ENCODE measurements around the gene ATXN8OS.
"Not testable (repeated sequence)": the region's sequence is repeated elsewhere in the genome, so short reads cannot be mapped to it uniquely, and the experiment has no call there.

The ATXN8OS gene

DNA sequence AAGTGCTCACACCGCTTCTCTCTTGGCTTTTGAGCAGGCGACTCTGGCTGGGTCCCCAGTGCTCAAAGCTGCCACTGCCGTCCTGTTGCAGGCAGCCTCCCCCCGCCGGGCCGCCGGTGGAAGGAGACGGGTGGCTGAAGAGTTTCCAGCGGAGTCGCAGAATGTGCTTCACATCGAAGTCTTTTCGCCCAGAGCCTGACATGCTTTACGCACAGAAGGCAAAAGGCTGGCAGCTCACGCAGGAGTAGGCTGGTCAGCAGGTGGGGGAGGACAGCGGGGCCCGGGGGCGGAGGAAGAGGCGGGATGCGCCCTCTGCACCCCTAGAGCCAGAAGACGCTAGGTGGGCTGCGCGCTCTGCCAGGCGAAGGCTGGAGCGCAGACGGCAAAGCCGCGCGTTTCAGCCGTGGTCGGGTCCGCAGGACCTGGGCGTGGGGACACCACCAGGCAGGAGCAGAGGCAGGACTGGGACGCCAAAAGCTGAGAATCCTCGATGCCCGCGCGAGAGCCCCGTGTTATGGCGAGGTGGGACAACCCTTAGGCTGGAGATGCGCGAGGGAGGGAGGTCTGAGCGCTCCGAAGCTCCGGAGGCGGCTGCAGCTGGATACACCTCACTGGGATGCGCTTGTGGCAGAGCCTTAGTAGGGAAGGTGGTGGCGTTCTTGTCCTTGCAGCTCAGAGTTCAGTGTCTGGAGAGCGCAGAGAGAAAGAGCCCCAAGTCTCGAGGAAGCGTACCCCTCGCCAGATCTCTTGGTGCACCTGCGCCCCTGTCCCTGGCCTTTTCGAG is at the start of gene ATXN8OS:
TSS of gene ATXN8OS (plus strand) at position 329 of the 784 bp plus-strand sequence.
- DNase-seq = no peak

GRCh38 chr13:70080012-70080411 is 27.6 kb upstream of the ATXN8OS start:
- DNase-seq = no peak

GRCh38 chr13:70087247-70087646 is 20.4 kb upstream of the ATXN8OS start:
- no peak for DNase-seq

- DNase-seq = no peak
Measured at GRCh38 chr13:70088926-70089325, 18.7 kb upstream of the ATXN8OS start.

DNA sequence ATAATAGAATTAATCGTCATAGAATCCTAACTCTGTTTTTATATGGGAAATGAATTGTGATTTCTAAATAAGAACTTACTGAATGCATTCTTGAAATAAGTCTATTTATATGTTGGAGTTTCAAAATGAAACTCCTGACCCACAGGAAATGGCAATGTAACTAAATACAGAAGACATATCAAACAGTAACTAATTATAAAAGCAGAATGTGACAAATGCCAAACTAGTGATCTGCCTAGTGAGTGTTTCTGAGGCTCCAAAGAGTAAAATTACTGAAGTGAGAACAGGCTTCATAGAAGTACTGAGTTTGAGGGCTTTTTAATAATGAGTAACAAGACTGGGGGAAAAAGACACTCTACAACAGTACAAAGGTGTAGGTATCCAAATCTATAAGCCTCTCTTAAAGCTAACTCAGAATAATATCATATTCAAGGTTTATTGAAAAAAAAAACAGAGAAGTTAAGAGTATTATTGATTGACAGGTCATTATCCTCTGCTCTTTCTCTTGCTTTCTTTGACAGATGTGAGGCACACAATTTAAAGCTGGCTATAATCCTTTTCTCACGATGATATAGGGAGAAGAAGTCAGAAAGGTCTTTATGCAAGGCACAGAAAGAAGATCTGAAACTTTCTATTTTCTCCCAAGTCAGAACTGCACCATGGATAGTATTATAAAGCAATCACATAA is 17.4 kb upstream of the ATXN8OS start:
- DNase-seq = no peak

GRCh38 chr13:70098669-70099068 is 9.0 kb upstream of the ATXN8OS start:
- no peak for DNase-seq

DNA sequence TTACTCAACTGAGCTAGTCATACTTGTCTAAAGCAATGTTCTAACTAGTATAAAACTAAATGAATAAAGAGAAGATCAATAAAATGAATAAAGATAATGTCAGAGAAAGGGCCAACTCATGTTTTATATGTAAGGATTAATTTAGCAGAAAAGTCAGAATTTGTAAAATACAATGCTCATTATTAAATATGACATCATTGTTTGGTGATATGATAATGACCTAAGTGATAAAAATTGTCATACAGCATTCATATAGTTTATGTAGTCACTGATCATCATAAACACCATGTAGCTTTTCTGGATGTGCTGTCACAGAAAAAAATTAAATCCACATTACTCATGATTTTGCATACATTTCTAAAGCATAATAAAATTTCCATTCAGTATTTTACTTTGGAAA is 3.1 kb upstream of the ATXN8OS start:
- no peak for DNase-seq

DNA sequence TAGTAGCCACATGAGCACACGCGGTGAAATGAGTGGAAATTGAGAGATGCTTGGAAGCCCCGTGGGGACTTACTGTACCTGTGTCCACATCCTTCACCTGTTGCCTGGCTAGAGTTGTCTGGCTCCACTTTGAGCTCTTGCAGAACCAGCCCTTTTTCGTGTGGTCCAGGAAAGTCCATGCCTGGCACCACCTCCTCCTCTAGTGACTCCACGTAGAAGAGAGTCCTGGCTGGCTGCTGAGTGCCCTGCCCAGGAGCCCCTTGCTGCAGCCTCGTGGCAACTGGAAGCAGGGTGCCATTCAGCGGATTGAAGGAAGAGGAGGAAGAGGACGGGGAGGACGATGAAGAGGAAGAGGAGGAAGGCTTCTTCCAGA is 515 bp upstream of the ATXN8OS start:
- no peak for DNase-seq

DNA sequence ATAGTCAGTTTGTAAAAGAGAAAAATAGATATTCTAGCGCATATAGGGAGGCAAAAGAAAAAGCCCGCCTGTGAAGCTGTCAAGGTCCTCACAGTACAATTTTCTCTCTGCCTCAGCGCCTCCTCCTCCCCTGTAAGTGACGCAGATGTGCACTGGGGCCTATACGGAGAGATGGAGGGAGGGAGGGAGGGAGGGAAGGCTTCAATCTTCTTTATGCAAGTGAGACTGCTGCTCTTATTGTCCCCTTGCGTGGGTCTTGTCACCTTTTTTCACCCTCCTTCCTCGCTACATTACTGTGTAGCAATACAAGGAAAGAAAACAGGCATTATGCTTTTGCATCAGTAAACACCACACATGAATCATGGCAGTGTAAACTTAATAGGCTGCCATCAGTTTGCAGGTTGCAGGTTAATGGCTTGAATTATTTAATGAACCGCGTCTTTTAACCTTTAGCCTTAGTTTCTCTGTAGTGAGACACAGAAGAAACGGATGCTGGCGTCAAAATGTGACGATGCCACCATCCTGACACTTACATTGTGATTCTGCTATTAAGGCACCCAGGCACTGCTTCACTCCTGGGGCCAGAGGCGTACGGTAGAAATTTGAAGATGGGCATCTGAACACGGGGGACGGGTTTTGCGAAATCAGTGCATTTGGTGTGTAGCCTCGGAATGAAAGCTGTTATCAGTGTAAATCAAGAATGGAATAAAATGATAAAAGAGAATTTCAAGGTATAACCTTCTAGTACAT is 905 bp downstream of the ATXN8OS start, which contains the start of gene KLHL1:
TSS of gene KLHL1 (minus strand) at position 97 of the 750 bp plus-strand sequence. CDS start 753 bp downstream, outside the sequence.
- DNase-seq = no peak

DNA sequence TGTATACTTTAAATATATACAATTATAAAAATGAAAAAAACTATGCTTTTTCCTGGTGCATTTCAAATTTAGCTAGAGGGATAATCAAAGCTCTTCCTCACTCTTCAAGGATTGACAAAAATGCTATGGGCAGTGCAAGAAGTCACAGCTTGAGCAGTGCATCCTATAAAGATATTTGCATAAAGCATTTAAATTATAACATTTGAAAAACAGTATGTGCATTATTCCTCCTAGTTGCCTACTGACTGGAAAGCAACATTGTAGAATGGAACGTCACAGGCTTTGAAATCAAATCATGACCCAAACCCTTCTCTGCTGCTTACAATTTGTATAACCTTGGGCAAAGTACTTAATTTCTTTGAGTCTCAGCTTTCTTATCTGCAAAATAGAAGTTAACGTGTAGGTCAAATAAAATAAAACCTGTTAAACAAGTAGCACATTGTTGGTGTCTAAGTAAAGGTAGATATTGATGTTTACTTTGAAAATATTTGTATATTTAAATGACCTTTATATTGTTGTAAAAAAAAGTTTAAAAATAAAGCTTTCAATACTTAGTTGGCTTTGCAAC is 9.8 kb downstream of the ATXN8OS start:
- DNase-seq = no peak

DNA sequence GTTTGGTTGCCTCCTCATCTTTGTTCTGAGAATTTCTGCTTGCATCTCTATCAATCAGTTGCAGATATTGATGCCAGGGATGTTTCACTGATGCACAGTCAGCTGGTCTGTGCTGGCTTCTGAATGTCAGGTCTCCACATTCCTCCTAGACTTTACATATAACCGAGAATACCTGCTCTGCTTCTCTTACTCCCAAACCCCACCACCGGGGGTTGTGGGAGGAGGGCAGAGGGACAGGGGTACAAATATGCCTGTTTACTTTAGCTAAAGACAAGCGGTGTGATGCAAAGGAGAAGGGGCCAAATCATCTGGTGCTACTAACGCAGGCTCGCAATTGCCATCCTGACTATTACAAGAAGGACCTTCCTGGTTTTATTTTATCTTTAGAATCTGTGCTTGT is 18.1 kb downstream of the ATXN8OS start:
- no peak for DNase-seq

- DNase-seq = no peak
Measured at GRCh38 chr13:70128098-70128497, 20.5 kb downstream of the ATXN8OS start.

GRCh38 chr13:70142658-70143057 is 35.0 kb downstream of the ATXN8OS start:
- DNase-seq = not testable (repeated sequence)

DNA sequence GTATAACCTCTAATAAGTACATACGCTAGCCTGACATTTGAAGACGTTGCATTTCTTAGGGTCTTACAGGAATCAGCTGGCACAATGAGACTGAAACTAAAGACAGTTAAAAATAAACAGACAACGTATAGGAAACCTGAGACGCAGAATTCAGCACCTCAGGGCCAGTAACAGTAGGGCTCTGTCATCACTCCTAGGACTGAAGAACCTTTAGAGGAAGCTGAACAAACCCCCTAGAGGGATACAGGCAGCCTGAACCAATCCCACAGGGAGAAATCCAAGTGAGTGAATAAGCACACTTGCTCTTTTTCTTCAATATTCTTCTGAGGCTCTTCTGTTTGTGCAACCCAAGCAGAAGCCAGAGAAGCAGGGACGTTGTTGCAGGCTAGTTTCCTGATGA is 54.5 kb downstream of the ATXN8OS start:
- no peak for DNase-seq

DNA sequence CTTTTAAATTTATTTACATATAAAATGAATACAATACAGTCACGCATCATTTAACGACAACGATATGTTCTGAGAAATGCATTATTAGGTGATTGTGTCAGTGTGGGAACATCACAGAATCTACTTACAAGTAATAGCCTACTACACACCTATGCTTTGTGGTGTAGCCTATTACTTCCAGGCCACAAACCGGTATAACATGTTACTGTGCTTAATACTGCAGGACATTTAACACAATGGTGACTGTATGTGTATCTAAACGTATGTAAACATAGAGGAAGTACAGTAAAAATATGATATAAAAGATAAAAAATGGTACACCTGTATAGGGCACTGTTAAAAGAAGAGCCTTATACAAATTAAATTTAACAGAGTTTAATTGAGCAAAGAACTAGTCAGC is 63.1 kb downstream of the ATXN8OS start:
- no peak for DNase-seq

DNA sequence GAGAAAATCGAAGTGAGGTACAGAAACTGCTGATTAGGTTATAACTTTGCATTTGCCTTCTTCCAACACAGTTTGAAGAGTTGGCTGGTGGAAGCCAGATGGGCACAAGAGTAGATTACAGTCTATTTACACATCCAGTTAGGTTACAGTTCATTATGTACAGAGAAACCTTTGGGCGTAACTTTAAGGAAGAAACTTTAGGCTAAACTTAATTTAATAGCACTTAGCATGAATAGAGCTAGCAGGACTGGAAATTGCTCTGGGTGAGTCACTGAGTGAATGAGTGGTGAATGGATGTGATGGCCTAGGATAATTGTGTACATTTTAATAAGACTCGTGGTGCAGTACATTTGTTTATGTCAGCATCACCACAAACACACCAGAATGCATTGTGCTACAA is 63.5 kb downstream of the ATXN8OS start:
- no peak for DNase-seq

GRCh38 chr13:70172946-70173597 is 65.4 kb downstream of the ATXN8OS start:
- DNase-seq = no peak

- no peak for DNase-seq
Measured at GRCh38 chr13:70173598-70173959, 66.0 kb downstream of the ATXN8OS start.

- DNase-seq = no peak
Measured at GRCh38 chr13:70178346-70178745, 70.7 kb downstream of the ATXN8OS start.

Measured in activated CD4-positive, CD25-positive, alpha-beta regulatory T cell treated with anti-CD3 and anti-CD28 coated beads, Interleukin-2, amount 50 U/mL, for 72 hours (primary cell).